ENCODE data around the gene MAL. TPM values are rescaled to one million over a fixed set of nuclear protein-coding genes. Genes with fewer than 3 reads are reported as not detected.

The MAL gene
- total RNA-seq, 1 experiment from 2014 or later: not detected

- Mint-ChIP-seq H3K27me3 (ENCODE audit: insufficient read depth, unreplicated experiment) (peaks cover 16% of the 10 kb centered on the region), H3K9me3 (ENCODE audit: unreplicated experiment) (no peaks in the 10 kb centered on the region), H3K4me1 (ENCODE audit: insufficient read depth, unreplicated experiment) (peaks cover 8% of the 10 kb centered on the region), H3K4me3 (ENCODE audit: unreplicated experiment) (no peak overlapping the region), H3K27ac (ENCODE audit: low read depth, unreplicated experiment) (no peak overlapping the region), H3K36me3 (ENCODE audit: insufficient read depth, unreplicated experiment) (peaks cover 6% of the 10 kb centered on the region)
- DNase-seq (ENCODE audit: unreplicated experiment): no peak
- no TSS peak for BruUV-seq (replicated peaks)
- no peak for TF ChIP-seq CTCF (IDR thresholded peaks at IDR 0.05; ENCODE audit: unreplicated experiment)
- ChIA-PET CTCF (interaction anchor here (0.7 to 1.6 kb wide), 4 partner anchors 11 to 100 kb away, joined by 3 to 6 read pairs (median 3); no protein-coding TSS in a partner anchor), POLR2A (no interaction called here)
- intact Hi-C loops (cut with micrococcal nuclease): no loop called here
Measured at GRCh38 chr2:95015261-95015912, 10.1 kb upstream of the MAL start.

DNA sequence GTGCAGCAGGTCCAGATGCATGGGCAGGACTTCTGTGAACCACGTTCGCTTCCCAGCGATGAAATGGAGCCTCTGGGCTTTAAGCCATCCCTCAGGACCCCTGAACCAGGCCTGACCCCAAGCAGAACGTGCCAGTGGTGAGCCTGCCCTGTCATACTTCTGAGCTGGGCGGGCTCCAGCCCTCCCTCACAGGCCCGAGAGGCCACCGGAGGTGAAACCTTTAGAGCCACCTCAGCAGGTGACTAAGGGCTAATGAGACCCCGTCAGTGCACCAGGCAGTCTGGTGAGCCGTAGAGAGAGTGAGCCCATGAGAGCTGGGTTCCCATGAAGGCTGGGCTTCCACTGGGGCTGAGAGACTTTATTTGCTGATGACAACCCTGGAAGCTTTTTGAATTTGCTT is 8.9 kb upstream of the MAL start:
- TF ChIP-seq CTCF (IDR thresholded peaks at IDR 0.05; ENCODE audit: unreplicated experiment): no peak
- H3K27me3 Mint-ChIP-seq (ENCODE audit: insufficient read depth, unreplicated experiment): peaks cover 16% of the 10 kb centered on the region
- intact Hi-C loops (cut with micrococcal nuclease): no loop called here

GRCh38 chr2:95017071-95017501 is 8.4 kb upstream of the MAL start:
- DNase-seq (ENCODE audit: unreplicated experiment): no peak
- no peak overlapping the region for H3K4me3 Mint-ChIP-seq (ENCODE audit: unreplicated experiment)
- no TSS peak for BruUV-seq (replicated peaks)
- H3K4me1 Mint-ChIP-seq (ENCODE audit: insufficient read depth, unreplicated experiment): peaks cover 8% of the 10 kb centered on the region
- intact Hi-C loops (cut with micrococcal nuclease): no loop called here
- H3K27ac Mint-ChIP-seq (ENCODE audit: low read depth, unreplicated experiment): no peak overlapping the region
- ChIA-PET POLR2A (no interaction called here), CTCF (interaction anchor here (0.6 to 1.1 kb wide), 6 partner anchors 30 to 552 kb away, joined by 3 to 6 read pairs (median 3); partner anchors contain the start of gene MRPS5)
- peaks cover 6% of the 10 kb centered on the region for H3K36me3 Mint-ChIP-seq (ENCODE audit: insufficient read depth, unreplicated experiment)
- peaks cover 16% of the 10 kb centered on the region for H3K27me3 Mint-ChIP-seq (ENCODE audit: insufficient read depth, unreplicated experiment)
- no peaks in the 10 kb centered on the region for H3K9me3 Mint-ChIP-seq (ENCODE audit: unreplicated experiment)
- TF ChIP-seq CTCF (IDR thresholded peaks at IDR 0.05; ENCODE audit: unreplicated experiment): no peak

More for the DNA sequence above, 8.9 kb upstream of the MAL start:
- Mint-ChIP-seq H3K4me1 (ENCODE audit: insufficient read depth, unreplicated experiment) (peaks cover 8% of the 10 kb centered on the region), H3K4me3 (ENCODE audit: unreplicated experiment) (no peak overlapping the region), H3K27ac (ENCODE audit: low read depth, unreplicated experiment) (no peak overlapping the region), H3K36me3 (ENCODE audit: insufficient read depth, unreplicated experiment) (peaks cover 6% of the 10 kb centered on the region), H3K9me3 (ENCODE audit: unreplicated experiment) (no peaks in the 10 kb centered on the region)
- ChIA-PET POLR2A (no interaction called here), CTCF (interaction anchor here (0.6 to 1.2 kb wide), 5 partner anchors 62 to 105 kb away, joined by 3 to 6 read pairs (median 3); partner anchors contain the start of gene MRPS5)
- no TSS peak for BruUV-seq (replicated peaks)
- no peak for DNase-seq (ENCODE audit: unreplicated experiment)

GRCh38 chr2:95017836-95018235 is 7.7 kb upstream of the MAL start:
- POLR2A ChIA-PET: no interaction called here
- no peaks in the 10 kb centered on the region for H3K9me3 Mint-ChIP-seq (ENCODE audit: unreplicated experiment)
- DNase-seq (ENCODE audit: unreplicated experiment): no peak
- CTCF ChIA-PET: interaction anchor here (0.6 to 1.6 kb wide), 4 partner anchors 31 to 551 kb away, joined by 3 to 8 read pairs (median 4); no protein-coding TSS in a partner anchor
- peaks cover 8% of the 10 kb centered on the region for H3K4me1 Mint-ChIP-seq (ENCODE audit: insufficient read depth, unreplicated experiment)
- H3K27ac Mint-ChIP-seq (ENCODE audit: low read depth, unreplicated experiment): no peak overlapping the region
- no peak for TF ChIP-seq CTCF (IDR thresholded peaks at IDR 0.05; ENCODE audit: unreplicated experiment)
- BruUV-seq (replicated peaks): no TSS peak
- H3K27me3 Mint-ChIP-seq (ENCODE audit: insufficient read depth, unreplicated experiment): peaks cover 18% of the 10 kb centered on the region
- peaks cover 6% of the 10 kb centered on the region for H3K36me3 Mint-ChIP-seq (ENCODE audit: insufficient read depth, unreplicated experiment)
- intact Hi-C loops (cut with micrococcal nuclease): no loop called here
- no peak overlapping the region for H3K4me3 Mint-ChIP-seq (ENCODE audit: unreplicated experiment)

All from MCF 10A (cell line).